GM18498 (cell line): ENCODE measurements around the gene OVAAL.

Experiments
- ATAC-seq: cut with Tn5 transposase; IDR thresholded peaks from one replicate; pipeline ENCODE4 v1.9.1; 2021; ENCODE audit warnings: mild to moderate bottlenecking, moderate library complexity; ENCODE audit not compliant: unreplicated experiment

OVAAL gene

DNA sequence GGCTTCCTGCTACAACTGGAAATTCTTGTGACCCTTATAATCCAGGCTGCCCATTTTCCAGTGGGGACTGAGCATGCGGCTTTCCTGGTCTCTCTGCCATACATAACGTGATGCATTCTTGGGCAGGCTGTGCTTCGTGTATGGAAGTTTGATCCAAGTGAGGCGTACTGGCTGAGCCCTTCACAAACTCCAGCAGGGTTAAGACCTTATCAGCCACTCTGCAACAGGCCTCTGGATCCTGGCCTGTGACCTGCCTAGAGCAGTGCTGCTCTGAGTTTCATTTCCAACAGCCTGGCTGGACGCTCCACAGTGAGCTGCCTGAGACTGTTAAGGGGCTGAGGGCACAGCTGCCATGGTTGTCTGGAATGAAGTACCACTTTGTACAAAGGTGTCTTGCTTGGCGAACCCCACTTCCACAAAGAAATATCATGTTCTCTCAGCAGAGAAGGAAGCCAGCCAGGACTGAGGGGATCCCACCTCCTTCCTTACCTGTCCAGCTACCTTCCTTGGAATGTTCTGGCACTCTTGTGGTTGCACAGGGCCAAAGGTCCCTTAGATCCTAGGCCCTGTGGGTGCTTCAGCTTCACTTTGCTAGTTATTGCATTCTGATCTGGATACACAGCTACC is 44.6 kb downstream of the OVAAL start:
- no peak for ATAC-seq

DNA sequence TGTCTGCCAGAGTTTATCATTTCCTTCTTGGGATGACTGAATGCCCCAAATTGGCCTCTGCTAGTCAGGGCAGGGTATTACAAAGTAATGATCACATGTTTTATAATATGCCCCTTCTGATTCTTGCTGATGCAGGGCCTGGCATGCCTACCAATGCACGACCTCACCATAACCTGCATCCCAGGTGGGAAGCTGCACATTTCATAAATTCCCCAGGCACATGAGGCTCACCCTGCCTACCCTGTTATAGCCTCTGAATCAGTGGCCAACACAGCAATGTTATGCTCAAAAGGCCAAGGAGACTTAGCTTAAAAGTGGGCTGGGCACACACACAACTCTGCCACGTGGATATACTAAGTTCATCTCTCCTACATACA is 45.1 kb downstream of the OVAAL start:
- no peak for ATAC-seq

GRCh38 chr1:180606155-180606554 is 47.4 kb downstream of the OVAAL start:
- ATAC-seq: no peak

- ATAC-seq: no peak
Observed at GRCh38 chr1:180609643-180610555, 51.1 kb downstream of the OVAAL start.

GRCh38 chr1:180610556-180611015 is 51.8 kb downstream of the OVAAL start:
- ATAC-seq: no peak

GRCh38 chr1:180611016-180611930 is 52.5 kb downstream of the OVAAL start:
- ATAC-seq: no peak

- no peak for ATAC-seq
Observed at GRCh38 chr1:180612632-180613031, 53.9 kb downstream of the OVAAL start.

DNA sequence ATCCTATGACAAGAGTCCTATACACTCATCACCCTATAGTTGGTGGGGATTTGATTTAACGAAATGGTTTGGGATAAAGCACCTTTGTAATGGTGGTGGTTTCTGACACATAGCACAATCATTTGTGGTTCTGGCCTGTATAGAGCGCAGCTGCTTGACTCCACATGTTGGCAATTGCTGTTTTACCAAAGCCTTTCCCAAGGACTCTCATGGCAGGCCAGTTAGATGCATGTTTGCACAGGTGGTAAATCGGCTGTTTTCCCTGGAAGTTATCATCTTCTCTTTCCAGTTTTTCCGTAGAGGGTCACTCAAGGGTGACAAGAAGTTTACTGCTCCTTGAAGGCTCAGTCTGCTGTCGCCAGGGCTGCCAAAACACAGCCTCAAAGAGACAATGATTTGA is 56.0 kb downstream of the OVAAL start:
- ATAC-seq: no peak

- ATAC-seq: no peak
Observed at GRCh38 chr1:180615493-180616290, 56.9 kb downstream of the OVAAL start.
